Measurements from ENCODE around the gene SERPINB6. TPM values are rescaled to one million over a fixed set of nuclear protein-coding genes. Genes with fewer than 3 reads are reported as not detected.
"Not testable (repeated sequence)": the region's sequence is repeated elsewhere in the genome, so short reads cannot be mapped to it uniquely, and the experiment has no call there.

SERPINB6 gene
- total RNA-seq, 2 donors from 2014 or later: 64.9 to 114 TPM

- H3K9me3 Mint-ChIP-seq; H3K27ac Mint-ChIP-seq; ATAC-seq (replicated peaks in 1 of 2); H3K27me3 Mint-ChIP-seq (ENCODE audit: low read depth); DNase-seq: not testable (repeated sequence)
- Mint-ChIP-seq H3K36me3 (ENCODE audit: insufficient read depth in 2 of 2) (peaks cover 16 to 19% of the 10 kb centered on the region in 2 donors), H3K4me3 (peak overlapping the region in 1 of 2 donors; percentile 68), H3K4me1 (ENCODE audit: low read depth) (peaks cover 65% of the 10 kb centered on the region)
These were observed 29.3 kb downstream of the SERPINB6 start for GRCh38 chr6:2942116-2942515.

GRCh38 chr6:2940851-2941250, 30.5 kb downstream of the SERPINB6 start:
- H3K9me3 Mint-ChIP-seq: peaks cover 6 to 14% of the 10 kb centered on the region in 2 donors
- H3K36me3 Mint-ChIP-seq (ENCODE audit: insufficient read depth in 2 of 2): peaks cover 26 to 29% of the 10 kb centered on the region in 2 donors
- H3K4me1 Mint-ChIP-seq (ENCODE audit: low read depth): peaks cover 75% of the 10 kb centered on the region
- H3K27ac Mint-ChIP-seq: peak overlapping the region; percentile 95
- peak overlapping the region in 1 of 2 donors; percentile 10 for H3K4me3 Mint-ChIP-seq
- ATAC-seq (replicated peaks in 1 of 2) (no peak), DNase-seq (no peak)
- H3K27me3 Mint-ChIP-seq (ENCODE audit: low read depth): no peaks in the 10 kb centered on the region

GRCh38 chr6:2940010-2940850, 31.1 kb downstream of the SERPINB6 start:
- H3K36me3 Mint-ChIP-seq (ENCODE audit: insufficient read depth in 2 of 2): peaks cover 28 to 31% of the 10 kb centered on the region in 2 donors
- H3K4me1 Mint-ChIP-seq (ENCODE audit: low read depth): peaks cover 77% of the 10 kb centered on the region
- peak overlapping the region; percentile 95 for H3K27ac Mint-ChIP-seq
- ATAC-seq (replicated peaks in 1 of 2) (peak; percentile 87 to 89), DNase-seq (peak; percentile 86 to 90)
- peaks cover 6 to 14% of the 10 kb centered on the region in 2 donors for H3K9me3 Mint-ChIP-seq
- H3K4me3 Mint-ChIP-seq: peak overlapping the region; percentile 33 to 64
- H3K27me3 Mint-ChIP-seq (ENCODE audit: low read depth): no peaks in the 10 kb centered on the region

GRCh38 chr6:2939315-2940009, 31.9 kb downstream of the SERPINB6 start:
- Mint-ChIP-seq H3K9me3 (peaks cover 6 to 14% of the 10 kb centered on the region in 2 donors), H3K36me3 (ENCODE audit: insufficient read depth in 2 of 2) (peaks cover 28 to 31% of the 10 kb centered on the region in 2 donors), H3K27ac (peak overlapping the region; percentile 68), H3K27me3 (ENCODE audit: low read depth) (no peaks in the 10 kb centered on the region), H3K4me3 (peak overlapping the region in 1 of 2 donors; percentile 37), H3K4me1 (ENCODE audit: low read depth) (peaks cover 74% of the 10 kb centered on the region)
- ATAC-seq (replicated peaks in 1 of 2): no peak
- no peak for DNase-seq

GRCh38 chr6:2938632-2939083, 32.7 kb downstream of the SERPINB6 start:
- DNase-seq (no peak), ATAC-seq (replicated peaks in 1 of 2) (no peak)
- peak overlapping the region; percentile 70 for H3K27ac Mint-ChIP-seq
- peaks cover 28 to 31% of the 10 kb centered on the region in 2 donors for H3K36me3 Mint-ChIP-seq (ENCODE audit: insufficient read depth in 2 of 2)
- H3K4me1 Mint-ChIP-seq (ENCODE audit: low read depth): peaks cover 70% of the 10 kb centered on the region
- peaks cover 6 to 14% of the 10 kb centered on the region in 2 donors for H3K9me3 Mint-ChIP-seq
- H3K4me3 Mint-ChIP-seq: peak overlapping the region in 1 of 2 donors; percentile 43
- H3K27me3 Mint-ChIP-seq (ENCODE audit: low read depth): no peaks in the 10 kb centered on the region

- no peak for DNase-seq
- peaks cover 65% of the 10 kb centered on the region for H3K4me1 Mint-ChIP-seq (ENCODE audit: low read depth)
- H3K27ac Mint-ChIP-seq: peak overlapping the region; percentile 91
- no peak for ATAC-seq (replicated peaks in 1 of 2)
- no peaks in the 10 kb centered on the region for H3K27me3 Mint-ChIP-seq (ENCODE audit: low read depth)
- H3K4me3 Mint-ChIP-seq: peak overlapping the region; percentile 52 to 68
- peaks cover 28 to 30% of the 10 kb centered on the region in 2 donors for H3K36me3 Mint-ChIP-seq (ENCODE audit: insufficient read depth in 2 of 2)
- peaks cover 6 to 14% of the 10 kb centered on the region in 2 donors for H3K9me3 Mint-ChIP-seq
These were observed 33.2 kb downstream of the SERPINB6 start for GRCh38 chr6:2938004-2938631.

GRCh38 chr6:2937627-2938003, 33.8 kb downstream of the SERPINB6 start:
- Mint-ChIP-seq H3K4me1 (ENCODE audit: low read depth) (peaks cover 60% of the 10 kb centered on the region), H3K36me3 (ENCODE audit: insufficient read depth in 2 of 2) (peaks cover 27 to 29% of the 10 kb centered on the region in 2 donors), H3K4me3 (peak overlapping the region; percentile 52 to 68), H3K27me3 (ENCODE audit: low read depth) (no peaks in the 10 kb centered on the region), H3K27ac (peak overlapping the region; percentile 91), H3K9me3 (peaks cover 6 to 13% of the 10 kb centered on the region in 2 donors)
- no peak for ATAC-seq (replicated peaks in 1 of 2)
- no peak for DNase-seq

GRCh38 chr6:2935566-2936291, 35.6 kb downstream of the SERPINB6 start:
- Mint-ChIP-seq H3K9me3 (peaks cover 6 to 13% of the 10 kb centered on the region in 2 donors), H3K27ac (peak overlapping the region; percentile 91), H3K4me3 (no peak overlapping the region), H3K4me1 (ENCODE audit: low read depth) (peaks cover 56% of the 10 kb centered on the region), H3K36me3 (ENCODE audit: insufficient read depth in 2 of 2) (peaks cover 24 to 26% of the 10 kb centered on the region in 2 donors), H3K27me3 (ENCODE audit: low read depth) (no peaks in the 10 kb centered on the region)
- ATAC-seq (replicated peaks in 1 of 2) (no peak), DNase-seq (no peak)

- H3K36me3 Mint-ChIP-seq (ENCODE audit: insufficient read depth in 2 of 2): peaks cover 17 to 20% of the 10 kb centered on the region in 2 donors
- peaks cover 6 to 8% of the 10 kb centered on the region in 2 donors for H3K9me3 Mint-ChIP-seq
- DNase-seq (no peak), ATAC-seq (replicated peaks in 1 of 2) (no peak)
- H3K27me3 Mint-ChIP-seq (ENCODE audit: low read depth): no peaks in the 10 kb centered on the region
- no peak overlapping the region for H3K4me3 Mint-ChIP-seq
- H3K4me1 Mint-ChIP-seq (ENCODE audit: low read depth): peaks cover 49% of the 10 kb centered on the region
- H3K27ac Mint-ChIP-seq: no peak overlapping the region
These were observed 37.3 kb downstream of the SERPINB6 start for GRCh38 chr6:2934057-2934456.

- H3K27me3 Mint-ChIP-seq (ENCODE audit: low read depth); DNase-seq; H3K9me3 Mint-ChIP-seq; ATAC-seq (replicated peaks in 1 of 2); H3K4me3 Mint-ChIP-seq; H3K27ac Mint-ChIP-seq: not testable (repeated sequence)
- H3K4me1 Mint-ChIP-seq (ENCODE audit: low read depth): peaks cover 38% of the 10 kb centered on the region
- peaks cover 12 to 17% of the 10 kb centered on the region in 2 donors for H3K36me3 Mint-ChIP-seq (ENCODE audit: insufficient read depth in 2 of 2)
These were observed 38.5 kb downstream of the SERPINB6 start for GRCh38 chr6:2932911-2933310.

GRCh38 chr6:2931970-2932748, 39.2 kb downstream of the SERPINB6 start:
- Mint-ChIP-seq H3K27ac (no peak overlapping the region), H3K4me1 (ENCODE audit: low read depth) (peaks cover 31% of the 10 kb centered on the region), H3K27me3 (ENCODE audit: low read depth) (no peaks in the 10 kb centered on the region), H3K4me3 (peak overlapping the region; percentile 24 to 48), H3K36me3 (ENCODE audit: insufficient read depth in 2 of 2) (peaks cover 12 to 17% of the 10 kb centered on the region in 2 donors), H3K9me3 (peaks cover 4 to 5% of the 10 kb centered on the region in 2 donors)
- ATAC-seq (replicated peaks in 1 of 2): peak; percentile 70 to 84
- peak; percentile 83 to 88 for DNase-seq

GRCh38 chr6:2931055-2931454, 40.3 kb downstream of the SERPINB6 start:
- Mint-ChIP-seq H3K4me1 (ENCODE audit: low read depth) (peaks cover 20% of the 10 kb centered on the region), H3K4me3 (no peak overlapping the region), H3K36me3 (ENCODE audit: insufficient read depth in 2 of 2) (peaks cover 2 to 7% of the 10 kb centered on the region in 2 donors), H3K27me3 (ENCODE audit: low read depth) (no peaks in the 10 kb centered on the region), H3K27ac (no peak overlapping the region), H3K9me3 (no peaks in the 10 kb centered on the region)
- ATAC-seq (replicated peaks in 1 of 2) (no peak), DNase-seq (no peak)

All from activated T-cell treated with anti-CD3 and anti-CD28 coated beads, Interleukin-2, amount 50 U/mL, for 72 hours (primary cell).